CD4-positive, alpha-beta T cell treated with Interferon alpha-2 for 1 hour (primary cell): ENCODE data around the gene PI4KA.
"Not testable (repeated sequence)": the region's sequence is repeated elsewhere in the genome, so short reads cannot be mapped to it uniquely, and the experiment has no call there.

Source experiments
- DNase-seq, 2 donors: peaks; one replicate each; pipeline ENCODE4 v3.0.0-alpha.2; 2020 to 2022

The PI4KA gene

DNA sequence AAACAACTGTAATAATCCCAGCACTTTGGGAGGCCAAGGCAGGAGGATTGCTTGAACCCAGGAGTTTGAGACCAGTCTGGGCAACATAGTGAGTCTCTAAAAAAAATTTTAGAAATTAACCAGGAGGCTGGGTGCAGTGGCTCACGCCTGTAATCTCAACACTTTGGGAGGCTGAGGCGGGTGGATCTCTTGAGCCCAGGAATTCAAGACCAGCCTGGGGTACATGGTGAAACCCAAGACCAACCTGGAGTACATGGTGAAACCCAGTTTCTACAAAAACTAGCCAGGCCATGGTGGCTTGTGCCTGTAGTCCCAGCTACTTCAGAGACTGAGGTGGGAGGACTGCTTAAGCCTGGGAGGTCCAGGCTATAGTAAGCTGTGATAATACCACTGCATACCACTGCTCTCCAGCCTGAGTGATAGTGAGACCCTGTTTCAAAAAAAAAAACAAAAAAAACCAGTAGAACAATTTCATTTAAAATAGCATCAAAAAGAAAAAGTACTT, 11.2 kb downstream of the PI4KA start:
- DNase-seq = no peak

DNA sequence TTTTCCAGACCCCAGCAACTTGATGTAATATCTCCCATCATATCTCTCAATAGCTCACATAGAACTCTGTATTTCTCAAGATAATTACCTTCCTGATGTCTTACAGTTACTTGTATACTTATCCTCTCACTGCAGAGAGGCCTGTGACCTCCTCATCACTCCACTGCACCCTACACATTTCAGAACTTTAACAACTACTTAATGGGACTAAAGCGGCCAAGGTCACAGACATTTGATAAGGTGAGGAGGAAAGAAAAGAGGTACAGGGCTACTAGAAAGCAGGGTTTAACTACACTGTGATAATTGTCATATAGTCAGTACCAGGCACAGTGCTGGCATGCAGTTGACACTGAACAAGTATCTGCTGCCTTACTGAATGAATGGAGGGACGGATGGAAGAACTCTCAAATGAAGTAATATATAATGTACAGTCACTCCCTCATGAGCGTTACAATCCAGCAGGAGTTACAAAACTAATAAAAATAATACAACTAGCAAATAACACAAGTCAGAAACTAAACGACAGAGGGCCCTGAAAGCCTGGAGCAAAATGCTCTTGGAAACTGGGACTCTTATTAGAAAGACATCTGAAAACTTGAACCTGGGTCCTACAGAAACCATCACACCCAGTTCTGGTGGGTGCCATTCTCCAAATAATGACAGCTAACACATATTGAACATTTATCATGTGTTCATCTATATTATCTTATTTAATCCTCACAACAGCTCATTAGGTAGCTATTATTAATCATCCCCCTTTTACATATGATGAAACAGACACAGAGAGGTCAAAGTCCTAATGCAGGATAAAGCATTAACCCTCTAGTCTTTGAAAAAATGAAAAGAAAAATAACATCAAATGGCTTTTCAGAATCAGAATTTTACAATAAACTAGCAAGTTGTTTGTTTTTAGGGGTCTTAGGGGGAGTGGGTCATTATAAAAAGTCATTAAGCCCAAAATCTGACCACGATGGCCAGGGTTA, 14.3 kb downstream of the PI4KA start:
- no peak for DNase-seq

DNA sequence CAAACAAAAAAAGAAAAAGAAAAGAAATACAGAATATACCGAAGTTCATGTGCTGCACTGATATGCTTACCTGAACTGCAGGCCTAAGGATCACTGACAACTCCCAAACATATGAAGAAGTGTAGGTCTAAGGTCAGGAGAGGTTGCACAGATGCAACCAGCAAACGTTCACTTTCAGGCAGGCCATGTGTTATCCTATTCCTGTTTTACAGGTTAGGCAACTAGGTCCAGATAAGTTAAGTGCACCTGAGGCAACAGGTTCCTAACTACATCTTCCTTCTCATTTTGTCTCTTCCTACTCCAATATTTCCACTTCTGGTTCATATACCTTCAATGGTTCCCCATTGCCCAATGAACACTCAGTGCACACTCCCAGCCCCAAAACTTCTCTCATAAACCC, 15.1 kb downstream of the PI4KA start:
- DNase-seq = no peak

DNA sequence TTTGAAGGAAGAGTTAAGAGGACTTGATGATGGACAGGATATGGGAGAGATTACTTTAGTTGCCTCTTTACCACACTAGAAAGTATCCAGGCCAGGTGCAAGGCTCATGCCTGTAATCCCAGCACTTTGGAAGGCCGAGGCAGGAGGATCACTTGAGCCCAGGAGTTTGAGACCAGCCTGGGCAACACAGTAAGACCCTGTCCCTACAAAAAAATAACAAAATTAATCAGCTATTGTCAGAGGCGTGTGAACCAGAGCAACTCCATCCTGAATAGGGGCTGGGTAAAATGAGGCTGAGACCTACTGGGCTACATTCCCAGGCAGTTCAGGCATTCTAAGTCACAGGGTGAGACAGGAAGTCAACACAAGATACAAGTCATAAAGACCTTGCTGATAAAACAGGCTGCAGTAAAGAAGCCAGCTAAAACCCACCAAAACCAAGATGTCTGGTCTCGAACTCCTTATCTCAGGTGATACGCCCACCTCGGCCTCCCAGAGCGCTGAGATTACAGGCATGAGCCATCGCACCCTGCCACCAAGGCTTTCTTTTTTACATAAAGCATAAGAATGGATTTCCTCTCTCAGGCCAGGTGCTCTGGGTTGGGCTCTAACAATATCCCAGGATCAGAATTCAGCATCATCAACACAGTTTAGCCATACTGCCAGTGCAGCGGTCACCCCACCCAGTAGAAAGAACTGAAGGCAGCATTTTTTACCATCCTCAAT, 17.8 kb downstream of the PI4KA start:
- DNase-seq = no peak

DNA sequence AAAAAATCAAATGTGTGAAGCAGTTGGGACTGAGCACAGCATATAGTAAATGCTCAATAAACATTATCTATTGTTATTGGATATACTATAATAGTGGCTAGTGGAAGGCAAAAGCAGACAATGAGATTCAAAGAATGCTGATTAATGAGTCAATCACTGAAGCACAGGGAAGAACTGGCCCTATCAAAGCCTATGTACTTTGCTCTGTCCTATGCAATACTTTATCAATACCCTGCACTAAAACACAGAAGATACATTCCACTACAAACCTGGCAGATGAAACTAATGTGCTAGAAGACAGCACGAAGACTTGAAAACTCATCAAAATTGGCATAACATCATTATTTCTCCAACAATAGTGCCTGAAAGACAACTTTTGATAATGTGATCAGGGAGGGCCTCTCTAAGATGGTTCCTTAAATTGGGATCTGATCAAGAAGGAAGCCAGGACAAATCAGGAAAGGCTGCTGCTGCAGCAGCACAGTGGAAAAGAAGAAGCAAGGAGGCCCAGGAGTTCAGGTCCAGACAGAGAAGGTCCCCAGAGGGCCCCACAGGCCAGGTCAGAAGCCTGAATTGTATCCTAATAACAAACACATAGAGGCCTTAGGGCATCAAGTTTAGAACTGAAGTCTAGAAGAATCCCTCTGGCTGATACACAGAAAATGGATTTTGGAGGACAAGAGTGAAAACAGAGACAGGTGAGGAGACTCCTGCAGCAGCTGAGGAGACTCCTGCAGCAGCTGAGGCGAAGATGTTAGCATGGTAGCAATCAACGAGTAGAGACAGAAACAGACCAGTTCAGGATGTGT, 18.6 kb downstream of the PI4KA start:
- DNase-seq = no peak

DNA sequence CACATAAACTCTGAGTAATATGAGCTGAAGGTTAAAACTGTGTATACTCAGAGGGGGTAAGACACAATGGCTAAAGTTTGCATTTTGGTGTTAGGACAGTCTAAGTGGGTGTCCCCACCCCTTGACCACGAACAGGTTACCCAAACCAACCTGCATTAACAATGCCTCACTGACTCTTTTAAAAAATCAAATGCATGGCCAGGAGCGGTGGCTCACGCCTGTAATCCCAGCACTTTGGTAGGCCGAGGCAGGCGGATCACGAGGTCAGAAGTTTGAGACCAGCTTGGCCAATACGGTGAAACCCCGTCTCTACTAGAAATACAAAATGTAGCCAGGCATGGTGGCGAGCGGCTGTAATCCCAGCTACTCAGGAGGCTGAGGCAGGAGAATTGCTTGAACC, 19.3 kb downstream of the PI4KA start:
- not testable (repeated sequence) for DNase-seq

DNA sequence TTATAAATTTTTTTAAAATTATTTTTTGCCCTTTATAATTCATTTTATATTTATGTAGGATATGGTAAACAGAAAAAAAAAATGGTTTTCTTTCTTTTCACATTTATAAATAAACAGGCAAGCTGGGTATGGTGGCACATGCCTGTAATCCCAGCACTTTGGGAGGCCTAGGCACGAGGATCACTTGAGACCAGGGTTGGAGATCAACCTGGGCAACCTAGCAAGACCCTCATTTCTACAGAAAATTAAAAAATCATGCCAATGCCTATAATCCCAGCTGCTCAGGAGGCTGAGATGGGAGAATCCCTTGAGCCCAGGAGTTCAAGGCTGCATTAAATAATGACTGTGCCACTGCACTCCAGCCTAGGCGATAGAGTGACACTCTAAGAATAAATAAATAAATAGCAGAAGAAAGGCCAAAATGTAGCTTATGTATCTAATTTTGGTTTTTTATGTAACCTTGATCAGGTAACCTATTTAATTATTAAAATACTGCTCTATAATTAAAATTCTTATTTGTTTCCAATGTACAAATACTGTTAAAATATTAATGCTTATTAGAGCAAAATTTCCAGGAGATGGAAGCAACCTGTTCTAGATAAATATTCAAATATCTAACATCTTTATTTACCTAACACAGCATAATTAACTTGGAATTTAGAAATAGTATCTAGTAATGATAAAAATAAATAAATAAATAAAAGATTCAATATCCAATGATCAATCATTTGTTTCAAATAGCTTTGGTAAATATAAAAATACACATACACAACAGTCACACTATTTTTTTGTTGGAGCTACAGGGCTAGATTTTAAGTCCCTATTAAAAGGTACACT, 21.4 kb downstream of the PI4KA start:
- DNase-seq = no peak

DNA sequence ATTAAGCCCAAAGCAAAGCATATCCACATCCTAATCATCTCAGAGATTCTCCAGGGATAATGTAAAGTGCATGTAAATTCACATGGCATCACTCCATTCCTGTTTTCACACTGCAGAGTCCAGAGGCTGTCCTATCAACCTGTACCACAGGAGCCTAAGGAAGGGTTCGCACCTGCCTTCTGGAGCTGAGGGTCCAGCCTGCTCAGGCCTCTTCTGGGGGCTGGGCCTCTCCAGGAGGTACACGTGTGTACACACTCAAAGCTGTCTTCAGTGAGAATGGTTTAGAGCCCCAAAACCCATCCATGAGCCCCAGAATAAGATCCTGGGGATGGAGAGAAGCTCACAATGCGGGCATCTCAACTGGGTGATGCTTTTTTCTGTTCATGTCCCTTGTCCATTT, 23.9 kb downstream of the PI4KA start:
- DNase-seq = no peak

DNA sequence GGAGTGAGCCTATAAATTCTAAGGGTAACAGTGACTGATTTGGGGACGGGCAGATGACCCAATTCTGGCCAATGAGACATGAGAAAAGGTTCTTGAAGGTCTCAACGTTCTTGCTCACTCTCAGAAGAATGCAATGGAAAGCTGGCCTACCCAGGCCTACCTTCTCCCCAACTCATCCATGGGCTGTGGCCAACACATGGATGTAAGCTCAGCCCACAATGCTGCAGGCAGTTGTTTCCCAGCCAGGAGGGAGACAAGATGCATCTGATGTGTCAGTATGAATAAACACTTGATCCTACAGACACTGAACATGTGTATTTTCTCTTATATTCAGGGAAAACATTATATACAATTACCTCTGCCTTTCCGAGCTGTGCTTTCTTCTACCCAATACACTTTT, 24.4 kb downstream of the PI4KA start:
- no peak for DNase-seq

DNA sequence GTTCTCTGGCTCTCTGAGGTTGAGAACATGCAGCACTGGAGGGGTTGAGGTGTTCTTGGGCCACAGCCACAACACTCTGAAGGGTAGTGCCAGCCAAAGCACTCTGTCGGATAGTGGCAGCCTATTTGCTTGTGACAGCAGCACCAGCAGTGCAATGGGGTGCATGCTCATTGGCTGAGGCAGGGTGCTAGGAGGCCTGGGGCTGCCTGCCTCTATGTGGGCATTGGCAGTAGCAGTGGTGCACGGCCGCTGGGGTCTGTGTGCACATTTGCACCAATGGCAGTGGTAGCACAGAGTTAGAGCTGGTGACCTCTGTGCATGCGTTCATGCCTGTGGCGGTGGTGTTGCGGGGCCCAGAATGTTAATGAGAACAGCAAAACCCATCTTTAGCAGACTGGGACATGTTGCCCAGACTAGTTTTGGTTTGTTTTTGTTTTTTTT, 25.4 kb downstream of the PI4KA start:
- no peak for DNase-seq

DNA sequence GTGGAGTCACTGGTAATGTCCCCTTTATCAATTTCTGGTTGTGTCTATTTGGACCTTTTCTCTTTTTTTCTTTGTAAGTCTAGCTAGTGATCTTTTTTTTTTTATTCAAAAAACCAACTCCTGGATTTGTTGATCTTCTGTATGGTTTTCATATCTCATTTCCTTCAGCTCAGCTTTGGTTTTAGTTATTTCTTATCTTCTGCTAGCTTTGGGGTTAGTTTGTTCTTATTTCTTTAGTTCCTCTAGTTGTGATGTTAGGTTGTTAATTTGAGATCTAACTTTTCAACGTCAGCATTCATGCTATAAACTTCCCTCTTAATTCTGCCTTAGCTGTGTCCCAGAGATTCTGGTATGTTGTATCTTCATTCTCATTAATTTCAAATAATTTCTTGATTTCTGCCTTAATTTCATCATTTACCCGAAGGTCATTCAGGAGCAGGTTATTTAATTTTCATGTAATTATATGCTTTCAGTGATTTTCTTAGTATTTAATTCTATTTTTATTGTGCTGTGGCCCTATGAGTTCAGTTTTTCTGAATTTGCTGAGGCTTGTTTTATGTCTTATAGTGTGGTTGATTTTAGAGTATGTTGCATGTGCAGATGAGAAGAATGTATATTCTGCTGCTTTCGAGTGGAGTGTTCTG, 29.0 kb downstream of the PI4KA start:
- DNase-seq = no peak

DNA sequence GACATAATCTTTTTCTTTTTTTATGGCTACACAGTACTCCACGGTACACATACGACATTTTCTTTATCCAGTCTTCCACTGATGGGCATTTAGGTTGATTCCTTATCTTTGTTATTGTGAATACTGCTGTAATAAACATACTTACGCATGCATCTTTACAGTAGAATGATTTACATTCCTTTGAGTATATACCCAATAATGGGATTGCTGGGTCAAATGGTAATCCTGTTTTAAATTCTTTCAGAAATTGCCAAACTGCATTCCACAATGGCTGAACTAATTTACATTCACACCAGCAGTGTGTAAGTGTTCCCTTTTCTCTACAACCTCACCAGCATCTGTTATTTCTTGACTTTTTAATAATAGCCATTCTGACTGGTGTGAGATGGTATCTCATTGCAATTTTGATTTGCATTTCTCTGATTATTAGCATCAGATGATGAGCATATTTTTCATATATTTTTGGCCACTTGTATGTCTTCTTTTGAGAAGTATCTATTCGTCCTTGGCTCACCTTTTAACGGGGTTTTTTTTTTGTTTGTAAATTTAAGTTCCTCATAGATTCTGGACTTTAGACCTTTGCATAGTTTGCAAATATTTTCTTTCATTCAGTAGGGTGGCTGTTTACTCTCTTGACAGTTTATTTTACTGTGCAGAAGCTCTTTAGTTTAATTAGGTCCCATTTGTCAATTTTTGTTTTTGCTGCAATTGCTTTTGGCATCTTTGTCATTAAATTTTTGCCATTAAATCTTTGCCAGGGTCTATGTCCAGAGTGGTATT, 32.0 kb downstream of the PI4KA start:
- not testable (repeated sequence) for DNase-seq

DNA sequence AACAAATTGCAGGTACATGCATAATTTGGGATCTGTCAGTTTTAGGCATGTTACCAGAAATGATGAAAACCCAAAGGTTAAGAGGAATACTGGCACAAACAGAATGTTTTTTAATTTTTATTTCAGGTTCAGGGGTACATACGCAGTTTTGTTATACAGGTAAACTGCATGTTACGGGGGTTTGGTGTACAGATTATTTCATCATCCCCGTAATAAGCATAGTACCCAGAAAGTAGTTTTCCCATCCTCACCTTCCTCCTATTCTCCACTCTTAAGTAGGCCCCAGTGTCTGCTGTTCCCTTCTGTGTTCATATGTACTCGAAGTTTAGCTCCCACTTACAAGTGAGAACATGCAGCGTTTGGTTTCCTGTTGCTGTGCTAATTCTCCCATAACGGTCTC, 33.0 kb downstream of the PI4KA start:
- DNase-seq = no peak

DNA sequence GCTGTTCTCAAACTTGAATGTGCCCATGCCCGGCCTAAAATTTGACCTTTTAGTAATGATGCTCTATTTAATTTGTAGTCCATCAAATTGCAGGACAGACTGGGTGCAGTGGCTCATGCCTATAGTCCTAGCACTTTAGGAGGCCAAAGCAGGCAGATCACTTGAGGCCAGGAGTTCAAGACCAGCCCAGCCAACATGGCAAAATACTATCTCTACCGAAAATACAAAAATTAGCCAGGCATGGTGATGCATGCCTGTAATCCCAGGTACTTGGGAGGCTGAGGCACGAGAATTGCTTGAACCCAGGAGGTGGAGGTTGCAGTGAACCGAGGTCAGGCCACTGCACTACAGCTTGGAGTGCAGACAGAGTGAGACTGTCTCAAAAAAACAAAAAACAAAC, 33.4 kb downstream of the PI4KA start:
- not testable (repeated sequence) for DNase-seq

DNA sequence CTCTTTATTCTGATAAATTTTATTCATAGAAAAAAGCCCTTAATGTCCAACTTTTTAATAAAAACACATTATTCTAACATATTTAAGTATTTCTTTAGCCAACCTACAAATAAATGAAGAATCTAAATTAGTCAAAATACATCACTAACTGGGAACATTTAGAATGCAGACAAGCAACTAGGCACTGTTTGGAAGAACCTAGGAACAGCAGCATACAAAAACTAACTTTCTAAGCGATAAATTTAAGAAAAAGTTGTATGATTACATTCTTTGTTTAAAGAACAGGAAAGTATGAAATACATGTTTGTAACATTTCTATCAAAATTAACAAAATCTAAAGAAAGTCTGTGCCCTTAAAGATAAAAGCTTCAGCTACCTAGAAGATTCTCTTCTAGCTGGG, 35.3 kb downstream of the PI4KA start:
- DNase-seq = no peak

DNA sequence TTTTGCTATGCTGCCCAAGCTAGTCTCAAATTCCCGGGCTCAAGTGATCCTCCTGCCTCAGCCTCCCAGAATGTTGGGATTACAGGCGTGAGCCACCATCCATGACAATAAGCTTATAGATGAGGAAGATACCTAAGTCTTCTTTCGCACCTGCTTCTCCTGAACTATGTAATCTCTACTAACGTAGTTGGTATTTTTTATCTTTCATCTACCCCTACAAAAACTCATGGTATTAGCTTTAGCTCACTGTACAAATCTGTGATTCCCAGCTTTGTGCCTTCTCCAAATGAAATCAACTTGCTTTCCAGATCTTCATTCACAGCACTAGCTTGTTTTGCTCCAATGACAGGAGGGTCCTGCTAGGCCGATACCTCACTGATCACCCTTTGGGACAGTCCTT, 36.4 kb downstream of the PI4KA start:
- no peak for DNase-seq

DNA sequence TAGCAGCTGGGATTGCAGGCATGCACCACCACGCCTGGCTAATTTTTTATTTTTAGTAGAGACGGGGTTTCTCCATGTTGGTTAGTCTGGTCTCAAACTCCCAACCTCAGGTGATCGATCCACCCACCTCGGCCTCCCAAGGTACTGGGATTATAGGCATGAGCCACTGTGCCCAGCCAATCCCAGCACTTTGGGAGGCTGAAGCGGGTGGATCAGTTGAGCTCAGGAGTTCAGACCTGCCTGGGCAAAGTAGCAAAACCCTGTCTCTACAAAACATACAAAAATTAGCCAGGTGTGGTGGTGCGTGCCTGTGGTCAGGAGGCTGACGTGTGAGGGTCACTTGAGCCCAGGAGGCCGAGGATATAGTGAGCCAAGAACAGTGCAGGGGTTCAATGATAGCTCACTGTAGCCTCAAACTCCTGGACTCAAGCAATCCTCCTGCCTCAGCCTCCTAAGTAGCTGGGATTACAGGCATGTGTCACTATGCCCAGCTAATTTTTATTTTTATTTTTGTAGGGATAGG, 36.8 kb downstream of the PI4KA start:
- DNase-seq = not testable (repeated sequence)

DNA sequence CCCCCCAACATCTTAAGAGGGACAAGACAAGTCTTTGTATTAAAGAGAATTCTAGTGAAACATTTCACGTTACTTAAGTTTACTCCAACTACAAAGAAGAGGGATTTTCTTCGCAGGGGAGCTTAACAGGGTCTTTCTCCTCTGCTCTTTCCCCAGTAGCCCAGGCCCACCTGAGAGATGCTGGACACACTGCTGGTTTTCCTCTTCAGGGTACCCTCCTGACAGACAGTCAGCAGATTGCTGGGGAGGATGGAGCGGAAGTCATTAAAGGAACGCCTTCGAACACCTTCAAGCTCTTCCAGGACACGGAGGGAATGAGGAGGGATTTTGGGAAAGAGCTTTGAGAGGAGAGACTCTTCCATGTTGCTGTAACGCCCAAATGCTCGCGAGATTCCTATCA, 39.1 kb downstream of the PI4KA start:
- no peak for DNase-seq

DNA sequence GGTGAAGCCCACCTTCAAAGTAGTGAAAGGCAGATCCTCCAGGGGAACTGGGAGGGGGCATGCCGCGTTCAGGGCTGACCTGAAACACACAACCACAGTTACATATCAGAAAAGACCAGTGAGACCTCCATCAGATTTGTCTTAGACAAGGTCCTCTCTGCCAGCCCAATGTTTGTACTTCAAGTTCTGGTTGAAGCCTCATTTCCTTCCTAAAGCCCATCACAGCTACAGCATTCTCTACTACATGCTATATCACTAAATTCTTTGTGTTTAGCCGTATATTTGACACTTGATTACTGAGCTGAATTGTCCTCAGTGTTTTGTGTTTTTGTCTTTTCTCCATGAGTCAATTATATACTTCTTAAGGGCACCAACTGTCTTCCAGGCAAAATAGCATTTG, 40.1 kb downstream of the PI4KA start:
- DNase-seq = no peak

DNA sequence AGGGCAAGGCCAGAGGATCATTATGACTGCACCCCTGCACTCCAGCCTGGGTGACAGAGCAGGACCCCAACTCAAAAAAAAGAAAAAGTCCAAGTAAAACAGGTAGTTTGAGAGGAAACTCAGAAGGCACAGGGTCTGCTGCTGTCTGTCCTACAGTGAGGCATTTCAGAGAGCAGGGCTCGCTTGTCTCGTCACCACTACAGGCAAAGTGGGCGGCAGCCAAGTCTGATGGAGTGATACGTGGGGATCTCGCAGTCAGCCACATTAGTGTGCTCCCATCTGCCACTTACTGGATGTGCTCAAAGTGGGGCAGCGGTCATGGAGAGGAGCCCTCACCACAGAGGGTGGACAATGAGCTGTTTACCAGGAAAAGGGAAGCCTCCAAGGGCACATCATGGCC, 42.1 kb downstream of the PI4KA start:
- no peak for DNase-seq
